H1 (cell line): ENCODE results near the gene CACNA1C. TPM values are rescaled to one million over a fixed set of nuclear protein-coding genes. Genes with fewer than 3 reads are reported as not detected.

Experiments used
- CTCF ChIA-PET: fragments of 300-600 bp; sonication (Branson Sonifier 250); formaldehyde crosslinking; loops from one replicate; lab custom pipeline; 2021; ENCODE audit not compliant: partially characterized antibody; lab: Charles Lee
- POLR2A ChIA-PET: fragments of 300-600 bp; sonication (Branson Sonifier 250); formaldehyde crosslinking; loops from one replicate; lab custom pipeline; 2021; ENCODE audit warnings: inconsistent platforms; ENCODE audit not compliant: partially characterized antibody; lab: Charles Lee
- DNase-seq, 2 experiments: peaks; one replicate each; pipeline versions ENCODE4 v3.0.0 to v3.0.0-alpha.2; 2010 to 2022; ENCODE audit warnings: low spot score in 2 of 2, low read depth in 1 of 2, mixed read lengths in 1 of 2
- FAIRE-seq: peaks from 2 replicates; lab custom pipeline; 2011; peaks lifted over from hg19 to GRCh38; lab: Jason Lieb, UNC
- H2AFZ ChIP-seq: 2 replicates; pipeline ENCODE4 v1.8.1; 2012; ENCODE audit warnings: low read length, inconsistent platforms
- H2AK5ac ChIP-seq: 2 replicates; pipeline ENCODE4 v1.6.1; 2013; ENCODE audit warnings: low read depth, low read length
- H2BK120ac ChIP-seq: replicated peaks from 2 replicates; pipeline ENCODE3; 2013; ENCODE audit warnings: low read depth, low read length, inconsistent platforms
- H2BK12ac ChIP-seq: 2 replicates; pipeline ENCODE4 v1.6.1; 2013; ENCODE audit warnings: low read depth, low read length
- H2BK15ac ChIP-seq: 2 replicates; pipeline ENCODE4 v1.6.1; 2013; ENCODE audit warnings: low read length
- H2BK20ac ChIP-seq: 2 replicates; pipeline ENCODE4 v1.6.1; 2013; ENCODE audit warnings: low read length
- H2BK5ac ChIP-seq: 2 replicates; pipeline ENCODE4 v1.6.1; 2013; ENCODE audit warnings: low read depth, low read length
- H3K14ac ChIP-seq: 2 replicates; pipeline ENCODE4 v1.6.1; 2013; ENCODE audit warnings: inconsistent platforms; ENCODE audit not compliant: insufficient read length
- H3K18ac ChIP-seq: 2 replicates; pipeline ENCODE4 v1.6.1; 2013; ENCODE audit warnings: low read length; ENCODE audit errors: extremely low read depth
- H3K23ac ChIP-seq: 2 replicates; pipeline ENCODE4 v1.6.1; 2013; ENCODE audit warnings: inconsistent platforms; ENCODE audit not compliant: insufficient read length
- H3K23me2 ChIP-seq: 2 replicates; pipeline ENCODE4 v1.6.1; 2013; ENCODE audit warnings: low read depth, low read length
- H3K27ac ChIP-seq: 2 replicates; pipeline ENCODE4 v1.6.1; 2011; ENCODE audit warnings: low read depth, low read length, inconsistent platforms
- H3K27me3 ChIP-seq, 4 experiments: replicated peaks in 1 of 4; 1 replicate in 1 of 4; 2 replicates in 3 of 4; pipeline versions ENCODE4 v1.6.1 to v1.8.1; 2011 to 2013; ENCODE audit warnings: low read length in 3 of 4, mild to moderate bottlenecking in 3 of 4, inconsistent platforms in 2 of 4, mixed read lengths in 2 of 4, moderate library complexity in 1 of 4; ENCODE audit not compliant: control insufficient read depth in 3 of 4, insufficient read depth in 3 of 4; ENCODE audit errors: extremely low read depth in 1 of 4
- H3K36me3 ChIP-seq, 4 experiments: 2 replicates each; pipeline versions ENCODE4 v1.6.1 to v1.8.1; 2011 to 2013; ENCODE audit warnings: mild to moderate bottlenecking in 4 of 4, low read length in 3 of 4, moderate library complexity in 2 of 4, control low read depth in 1 of 4, inconsistent platforms in 1 of 4; ENCODE audit not compliant: insufficient read depth in 4 of 4, control insufficient read depth in 2 of 4
- H3K4ac ChIP-seq: replicated peaks from 2 replicates; pipeline ENCODE3; 2013; ENCODE audit warnings: low read length, low read depth, mixed read lengths, inconsistent platforms; ENCODE audit not compliant: insufficient read length
- H3K4me1 ChIP-seq, 4 experiments: replicated peaks in 1 of 4; 1 replicate in 1 of 4; 2 replicates in 3 of 4; pipeline versions ENCODE4 v1.6.1 to v1.8.1; 2011 to 2013; ENCODE audit warnings: low read length in 3 of 4, inconsistent platforms in 2 of 4, mixed read lengths in 1 of 4; ENCODE audit not compliant: insufficient read depth in 4 of 4, control insufficient read depth in 3 of 4
- H3K4me2 ChIP-seq, 2 experiments: 2 replicates each; pipeline versions ENCODE4 v1.6.1 to v1.8.1; 2011 to 2013; ENCODE audit warnings: low read depth in 2 of 2, low read length in 2 of 2, control low read depth in 1 of 2, inconsistent platforms in 1 of 2, mild to moderate bottlenecking in 1 of 2; ENCODE audit not compliant: insufficient read depth in 1 of 2
- H3K4me3 ChIP-seq, 4 experiments: fragments of 200-600, 300-600 bp in 1 of 4; sonication (generic), shearing (Covaris generic), sonication (Bioruptor Twin) in 1 of 4; 2 replicates each; pipeline versions ENCODE4 v1.5.1 to v1.8.1; 2011 to 2016; ENCODE audit warnings: low read length in 4 of 4, low read depth in 3 of 4, control low read depth in 2 of 4, inconsistent platforms in 2 of 4, mild to moderate bottlenecking in 2 of 4, mixed read lengths in 1 of 4, moderate library complexity in 1 of 4; ENCODE audit not compliant: insufficient read depth in 2 of 4; ENCODE audit errors: extremely low read depth in 1 of 4
- H3K56ac ChIP-seq: replicated peaks from 2 replicates; pipeline ENCODE3; 2013; ENCODE audit warnings: low read depth, mild to moderate bottlenecking, mixed read lengths, low read length, inconsistent platforms; ENCODE audit not compliant: insufficient read length
- H3K79me1 ChIP-seq: 2 replicates; pipeline ENCODE4 v1.6.1; 2013; ENCODE audit warnings: low read depth, low read length, control low read depth
- H3K79me2 ChIP-seq, 2 experiments: 2 replicates each; pipeline versions ENCODE4 v1.6.1 to v1.8.1; 2012 to 2013; ENCODE audit warnings: low read length in 2 of 2, mild to moderate bottlenecking in 2 of 2, inconsistent platforms in 1 of 2; ENCODE audit not compliant: insufficient read depth in 2 of 2, control insufficient read depth in 1 of 2
- H3K9ac ChIP-seq, 4 experiments: replicated peaks in 1 of 4; 1 replicate in 1 of 4; 2 replicates in 3 of 4; pipeline versions ENCODE4 v1.6.1 to v1.8.1; 2011 to 2013; ENCODE audit warnings: low read depth in 3 of 4, low read length in 3 of 4, control low read depth in 2 of 4, mild to moderate bottlenecking in 2 of 4, moderate library complexity in 2 of 4, inconsistent platforms in 1 of 4; ENCODE audit errors: extremely low read depth in 1 of 4
- H3K9me3 ChIP-seq, 2 experiments: 2 replicates each; pipeline versions ENCODE4 v1.6.1 to v1.8.1; 2012 to 2013; ENCODE audit warnings: mild to moderate bottlenecking in 2 of 2, moderate library complexity in 2 of 2, control low read depth in 1 of 2, inconsistent platforms in 1 of 2, low read depth in 1 of 2, low read length in 1 of 2, mixed read lengths in 1 of 2; ENCODE audit not compliant: insufficient read depth in 2 of 2
- H4K20me1 ChIP-seq, 2 experiments: replicated peaks in 1 of 2; 2 replicates each; pipeline versions ENCODE3 to v1.8.1; 2011 to 2013; ENCODE audit warnings: inconsistent platforms in 2 of 2, low read length in 2 of 2, mild to moderate bottlenecking in 1 of 2; ENCODE audit not compliant: insufficient read depth in 2 of 2, control insufficient read depth in 1 of 2
- H4K5ac ChIP-seq: 2 replicates; pipeline ENCODE4 v1.6.1; 2013; ENCODE audit warnings: low read length, low read depth, mixed read lengths, inconsistent platforms; ENCODE audit not compliant: insufficient read length
- H4K8ac ChIP-seq: 2 replicates; pipeline ENCODE4 v1.8.0; 2013; ENCODE audit warnings: mild to moderate bottlenecking, moderate library complexity, low read length, inconsistent platforms; ENCODE audit not compliant: insufficient read depth; ENCODE audit errors: extremely low read depth
- H4K91ac ChIP-seq: replicated peaks from 2 replicates; pipeline ENCODE3; 2013; ENCODE audit warnings: low read length, mixed read lengths, inconsistent platforms; ENCODE audit not compliant: insufficient read length
- HDAC6 ChIP-seq: IDR thresholded peaks from one replicate; pipeline ENCODE4 v1.7.1; 2012; ENCODE audit warnings: low read depth, mild to moderate bottlenecking, inconsistent platforms, low read length, moderate library complexity
- RAD21 ChIP-seq, 2 experiments: IDR thresholded peaks in 1 of 2; conservative IDR thresholded peaks in 1 of 2; 2 replicates each; pipeline ENCODE4 v1.6.1; 2011; ENCODE audit warnings: low read depth in 2 of 2, low read length in 2 of 2, improper control_type of control experiment in 1 of 2, inconsistent platforms in 1 of 2, mild to moderate bottlenecking in 1 of 2, moderate library complexity in 1 of 2
- RBBP5 ChIP-seq: IDR thresholded peaks from 2 replicates; pipeline ENCODE4 v1.7.1; 2012; ENCODE audit warnings: low read depth, mild to moderate bottlenecking, inconsistent platforms, low read length, moderate library complexity, borderline replicate concordance
- WGBS, 2 experiments: shearing (Covaris generic) in 1 of 2; methylation state at CpG; one replicate each; pipeline versions ENCODE4 v1.1.6 to v1.1.7; 2013 to 2015; ENCODE audit warnings: low lambda C conversion rate in 2 of 2, mixed read lengths in 2 of 2, inconsistent platforms in 1 of 2, low coverage in 1 of 2, missing lambda C conversion rate in 1 of 2; ENCODE audit not compliant: insufficient replicate concordance in 2 of 2, insufficient coverage in 1 of 2, insufficient read length in 1 of 2; ENCODE audit errors: extremely low coverage in 1 of 2, missing lambda C conversion rate in 1 of 2; 5-methylcytosine and 5-hydroxymethylcytosine counted together
- polyA plus RNA-seq, 7 experiments: library from polyadenylated mRNA; depleted of rRNA in 3 of 7; stranded (reverse) in 5 of 7; unstranded in 2 of 7; fragments of >200 nt in 5 of 7; fragments of 200-250 nt in 2 of 7; gene quantifications; 1 replicate in 5 of 7; 2 replicates in 1 of 7; 4 replicates in 1 of 7; pipeline versions ENCODE4 v1.2.1 to v1.2.3, GENCODE V29; 2011 to 2013; ENCODE audit warnings: missing spikeins in 2 of 7, mixed read lengths in 2 of 7
- total RNA-seq: library from RNA; stranded (reverse); fragmentation: NEBNext Ultra II Directional; extraction: Animal tissue kit (Norgen Biotek cat#: 25700); gene quantifications from 2 replicates; pipeline ENCODE4 v1.2.1, GENCODE V29; 2021
- TF ChIP-seq, protein P1 (sequence below): IDR thresholded peaks from 2 replicates; pipeline ENCODE4 v1.6.1; 2011; ENCODE audit warnings: low read depth, mild to moderate bottlenecking, low read length; ENCODE audit not compliant: insufficient read depth
- TF ChIP-seq, protein P2 (sequence below), 3 experiments: IDR thresholded peaks; 1 replicate in 2 of 3; 2 replicates in 1 of 3; pipeline versions ENCODE4 v1.5.1 to v1.6.1; 2011; ENCODE audit warnings: low read length in 3 of 3, mild to moderate bottlenecking in 3 of 3, inconsistent platforms in 2 of 3, low read depth in 1 of 3, moderate library complexity in 1 of 3; ENCODE audit not compliant: insufficient read depth in 1 of 3; ENCODE audit errors: control extremely low read depth in 1 of 3

CACNA1C gene
- total and polyA plus RNA-seq, 2 of the 8 experiments (the other 6 are each of a cell fraction or from before 2014, with no cell fraction given): 1.3 TPM

DNA sequence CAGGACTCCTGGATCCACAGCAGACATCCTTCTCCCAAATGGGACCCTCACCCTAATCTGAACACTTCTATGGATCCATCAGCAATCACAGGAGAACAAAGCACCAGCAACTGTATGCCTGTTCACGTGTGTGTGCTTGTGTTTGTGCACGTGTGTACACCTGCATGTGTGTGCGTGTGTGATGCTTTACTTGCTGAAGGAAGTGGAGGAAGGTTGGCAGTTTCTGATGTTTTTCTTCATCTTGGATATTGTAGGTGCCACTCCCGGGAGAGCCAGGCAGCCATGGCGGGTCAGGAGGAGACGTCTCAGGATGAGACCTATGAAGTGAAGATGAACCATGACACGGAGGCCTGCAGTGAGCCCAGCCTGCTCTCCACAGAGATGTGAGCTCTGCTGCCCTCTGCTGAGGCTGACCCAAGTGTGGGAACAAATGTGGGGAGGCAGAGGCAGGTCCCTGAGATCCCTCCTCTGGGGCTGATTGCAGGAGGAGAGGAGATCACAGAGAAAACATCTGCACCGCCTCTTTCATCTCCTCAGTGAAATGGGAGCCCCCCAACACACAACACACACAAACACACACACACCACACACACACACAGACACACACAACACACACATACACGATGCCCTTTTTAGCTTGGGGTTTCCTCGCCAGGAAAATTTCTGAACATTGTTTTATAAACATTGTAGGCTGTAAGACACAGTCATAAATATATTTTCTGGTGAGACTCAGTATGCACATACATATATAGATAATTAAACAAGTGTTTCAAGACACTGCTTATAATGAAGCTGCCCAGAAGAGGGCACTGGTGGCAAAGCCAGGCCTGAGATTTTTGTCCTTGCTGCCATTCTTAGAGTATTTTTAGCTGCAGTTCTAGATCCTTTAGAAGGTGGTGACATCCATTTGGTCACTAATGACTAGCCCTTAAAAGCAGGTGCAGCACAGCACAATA lies 629.8 kb downstream of the CACNA1C start:
- no peak overlapping the region for H2BK5ac ChIP-seq
- no peak overlapping the region for H3K4ac ChIP-seq
- H3K9ac ChIP-seq: no peak overlapping the region; a peak in 1 of 7 replicates
- WGBS, 2 experiments: 84% methylated on average over 10 of the region's 10 CpGs; no CpG with 5 or more reads in 1 of the 2 experiments
- H4K8ac ChIP-seq: no peak overlapping the region
- no peak overlapping the region for H4K5ac ChIP-seq
- CTCF ChIA-PET: interaction anchor here (0.7 to 6.3 kb wide), 41 partner anchors 8 to 623 kb away, joined by 3 to 43 read pairs (median 4); partner anchors contain the start of gene TEX52
- H3K23me2 ChIP-seq: no peaks in the 10 kb centered on the region; the same call in 1 of the 2 replicates
- H3K27ac ChIP-seq: no peak overlapping the region
- no peak overlapping the region for H2BK20ac ChIP-seq
- no peak overlapping the region for H2BK15ac ChIP-seq
- peaks cover 0 to 1% of the 10 kb centered on the region in 2 experiments for H4K20me1 ChIP-seq
- H3K56ac ChIP-seq: peak overlapping the region; percentile 40
- FAIRE-seq (peak; percentile 91), DNase-seq (no peak)
- H4K91ac ChIP-seq: no peak overlapping the region
- H3K4me1 ChIP-seq: peaks cover 0 to 7% (median 0%) of the 10 kb centered on the region in 4 experiments; a peak in 3 of 7 replicates
- no peaks in the 10 kb centered on the region for H3K79me1 ChIP-seq
- no peak overlapping the region for H3K18ac ChIP-seq
- no peak overlapping the region for H3K14ac ChIP-seq
- no peak overlapping the region for H3K23ac ChIP-seq
- H3K4me2 ChIP-seq: no peak overlapping the region
- H3K79me2 ChIP-seq: no peaks in the 10 kb centered on the region
- no peak overlapping the region for H2AK5ac ChIP-seq
- no peak overlapping the region for H2BK120ac ChIP-seq
- H3K4me3 ChIP-seq: no peak overlapping the region
- POLR2A ChIA-PET: interaction anchor here (0.8 to 2.9 kb wide), 5 partner anchors 8 to 130 kb away, joined by 3 to 17 read pairs (median 4); partner anchors contain the start of gene ITFG2
- no peak overlapping the region for H2BK12ac ChIP-seq
- H2AFZ ChIP-seq: no peak overlapping the region
- no peaks in the 10 kb centered on the region for H3K36me3 ChIP-seq
- no peaks in the 10 kb centered on the region; a peak in 1 of 4 replicates for H3K9me3 ChIP-seq
- no peaks in the 10 kb centered on the region for H3K27me3 ChIP-seq
- no peak for TF ChIP-seq RBBP5
- peak; percentile 69 to 80 for TF ChIP-seq RAD21 (IDR thresholded peaks at IDR 0.05 in 1 of 2, conservative IDR thresholded peaks at IDR 0.05 in 1 of 2; ENCODE audit: low read depth in 2 of 2, low read length in 2 of 2)
- TF ChIP-seq HDAC6: peak; percentile 36
- TF ChIP-seq, protein P1, sequence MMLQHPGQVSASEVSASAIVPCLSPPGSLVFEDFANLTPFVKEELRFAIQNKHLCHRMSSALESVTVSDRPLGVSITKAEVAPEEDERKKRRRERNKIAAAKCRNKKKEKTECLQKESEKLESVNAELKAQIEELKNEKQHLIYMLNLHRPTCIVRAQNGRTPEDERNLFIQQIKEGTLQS: no peak
- TF ChIP-seq, protein P2, sequence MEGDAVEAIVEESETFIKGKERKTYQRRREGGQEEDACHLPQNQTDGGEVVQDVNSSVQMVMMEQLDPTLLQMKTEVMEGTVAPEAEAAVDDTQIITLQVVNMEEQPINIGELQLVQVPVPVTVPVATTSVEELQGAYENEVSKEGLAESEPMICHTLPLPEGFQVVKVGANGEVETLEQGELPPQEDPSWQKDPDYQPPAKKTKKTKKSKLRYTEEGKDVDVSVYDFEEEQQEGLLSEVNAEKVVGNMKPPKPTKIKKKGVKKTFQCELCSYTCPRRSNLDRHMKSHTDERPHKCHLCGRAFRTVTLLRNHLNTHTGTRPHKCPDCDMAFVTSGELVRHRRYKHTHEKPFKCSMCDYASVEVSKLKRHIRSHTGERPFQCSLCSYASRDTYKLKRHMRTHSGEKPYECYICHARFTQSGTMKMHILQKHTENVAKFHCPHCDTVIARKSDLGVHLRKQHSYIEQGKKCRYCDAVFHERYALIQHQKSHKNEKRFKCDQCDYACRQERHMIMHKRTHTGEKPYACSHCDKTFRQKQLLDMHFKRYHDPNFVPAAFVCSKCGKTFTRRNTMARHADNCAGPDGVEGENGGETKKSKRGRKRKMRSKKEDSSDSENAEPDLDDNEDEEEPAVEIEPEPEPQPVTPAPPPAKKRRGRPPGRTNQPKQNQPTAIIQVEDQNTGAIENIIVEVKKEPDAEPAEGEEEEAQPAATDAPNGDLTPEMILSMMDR (IDR thresholded peaks at IDR 0.05; ENCODE audit: control extremely low read depth in 1 of 3, insufficient read depth in 1 of 3, low read depth in 1 of 3, low read length in 3 of 3): peak; percentile 59 to 67 (median 65)
